ENCODE results near the gene OR8K5. TPM values are rescaled to one million over a fixed set of nuclear protein-coding genes. Genes with fewer than 3 reads are reported as not detected.

Gene OR8K5
- total and polyA plus RNA-seq, 9 donors: not detected

- no peaks in the 10 kb centered on the region for H3K36me3 ChIP-seq
- 64 to 75% (median 69%) methylated on average over 6 of the region's 6 CpGs for WGBS, 3 donors
- TF ChIP-seq, protein P1, sequence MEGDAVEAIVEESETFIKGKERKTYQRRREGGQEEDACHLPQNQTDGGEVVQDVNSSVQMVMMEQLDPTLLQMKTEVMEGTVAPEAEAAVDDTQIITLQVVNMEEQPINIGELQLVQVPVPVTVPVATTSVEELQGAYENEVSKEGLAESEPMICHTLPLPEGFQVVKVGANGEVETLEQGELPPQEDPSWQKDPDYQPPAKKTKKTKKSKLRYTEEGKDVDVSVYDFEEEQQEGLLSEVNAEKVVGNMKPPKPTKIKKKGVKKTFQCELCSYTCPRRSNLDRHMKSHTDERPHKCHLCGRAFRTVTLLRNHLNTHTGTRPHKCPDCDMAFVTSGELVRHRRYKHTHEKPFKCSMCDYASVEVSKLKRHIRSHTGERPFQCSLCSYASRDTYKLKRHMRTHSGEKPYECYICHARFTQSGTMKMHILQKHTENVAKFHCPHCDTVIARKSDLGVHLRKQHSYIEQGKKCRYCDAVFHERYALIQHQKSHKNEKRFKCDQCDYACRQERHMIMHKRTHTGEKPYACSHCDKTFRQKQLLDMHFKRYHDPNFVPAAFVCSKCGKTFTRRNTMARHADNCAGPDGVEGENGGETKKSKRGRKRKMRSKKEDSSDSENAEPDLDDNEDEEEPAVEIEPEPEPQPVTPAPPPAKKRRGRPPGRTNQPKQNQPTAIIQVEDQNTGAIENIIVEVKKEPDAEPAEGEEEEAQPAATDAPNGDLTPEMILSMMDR (IDR thresholded peaks at IDR 0.05): no peak
- TF ChIP-seq POLR2A (IDR thresholded peaks at IDR 0.05) (no peak), EP300 (IDR thresholded peaks at IDR 0.05) (no peak)
- H3K4me1 ChIP-seq (ENCODE audit: insufficient read depth): no peaks in the 10 kb centered on the region
- intact Hi-C loops (cut with DNase I): no loop called here
- H3K27me3 ChIP-seq: no peaks in the 10 kb centered on the region
- DNase-seq: no peak
- H3K9me3 ChIP-seq: no peaks in the 10 kb centered on the region
- no peak within 1 kb of the TSS for H3K4me3 ChIP-seq
- H3K27ac ChIP-seq: no peak within 1 kb of the TSS
Observed at GRCh38 chr11:56122073-56122472, 38.0 kb downstream of the OR8K5 start, which contains the start of gene OR8H3. TSS of gene OR8H3 (plus strand) at chr11:56122373. CDS start at chr11:56122373, 0 bp downstream.

Other genes with a start within 250 kb of the OR8K5 start
- not detected for gene OR5W2, start 245.7 kb downstream of the OR8K5 start, total RNA-seq
- not detected for gene OR5W2, start 245.7 kb downstream of the OR8K5 start, polyA plus RNA-seq
- not detected for gene OR5I1, start 223.9 kb downstream of the OR8K5 start, total RNA-seq
- gene OR5I1, start 223.9 kb downstream of the OR8K5 start, polyA plus RNA-seq: not detected
- not detected for gene OR10AG1, start 190.4 kb downstream of the OR8K5 start, total RNA-seq
- gene OR10AG1, start 190.4 kb downstream of the OR8K5 start, polyA plus RNA-seq: not detected
- not detected for gene OR5F1, start 165.7 kb downstream of the OR8K5 start, total RNA-seq
- gene OR5F1, start 165.7 kb downstream of the OR8K5 start, polyA plus RNA-seq: not detected
- gene OR5AS1, start 132.7 kb downstream of the OR8K5 start, total RNA-seq: not detected
- not detected for gene OR5AS1, start 132.7 kb downstream of the OR8K5 start, polyA plus RNA-seq
- gene OR8I2, start 67.0 kb downstream of the OR8K5 start, total RNA-seq: not detected
- not detected for gene OR8I2, start 67.0 kb downstream of the OR8K5 start, polyA plus RNA-seq
- gene OR8H2, start 56.6 kb downstream of the OR8K5 start, total RNA-seq: not detected
- gene OR8H2, start 56.6 kb downstream of the OR8K5 start, polyA plus RNA-seq: not detected
- not detected for gene OR8H3, start 37.9 kb downstream of the OR8K5 start, total RNA-seq
- not detected for gene OR8H3, start 37.9 kb downstream of the OR8K5 start, polyA plus RNA-seq
- not detected for gene OR8J3, start 20.1 kb downstream of the OR8K5 start, total RNA-seq
- not detected for gene OR8J3, start 20.1 kb downstream of the OR8K5 start, polyA plus RNA-seq
- not detected for gene OR5J2, start 16.3 kb upstream of the OR8K5 start, total RNA-seq
- not detected for gene OR5J2, start 16.3 kb upstream of the OR8K5 start, polyA plus RNA-seq
- not detected for gene OR5T2, start 73.9 kb upstream of the OR8K5 start, total RNA-seq
- gene OR5T2, start 73.9 kb upstream of the OR8K5 start, polyA plus RNA-seq: not detected
- gene OR5T3, start 91.9 kb upstream of the OR8K5 start, total RNA-seq: not detected
- gene OR5T3, start 91.9 kb upstream of the OR8K5 start, polyA plus RNA-seq: not detected
- not detected for gene OR5T1, start 113.8 kb upstream of the OR8K5 start, total RNA-seq
- gene OR5T1, start 113.8 kb upstream of the OR8K5 start, polyA plus RNA-seq: not detected
- not detected for gene OR8H1, start 131.9 kb upstream of the OR8K5 start, total RNA-seq
- not detected for gene OR8H1, start 131.9 kb upstream of the OR8K5 start, polyA plus RNA-seq
- gene OR8K3, start 154.8 kb upstream of the OR8K5 start, total RNA-seq: not detected
- not detected for gene OR8K3, start 154.8 kb upstream of the OR8K5 start, polyA plus RNA-seq
- not detected for gene OR8K1, start 185.7 kb upstream of the OR8K5 start, total RNA-seq
- not detected for gene OR8K1, start 185.7 kb upstream of the OR8K5 start, polyA plus RNA-seq
- gene OR8J1, start 194.0 kb upstream of the OR8K5 start, total RNA-seq: not detected
- gene OR8J1, start 194.0 kb upstream of the OR8K5 start, polyA plus RNA-seq: not detected
- not detected for gene OR8U1, start 215.3 kb upstream of the OR8K5 start, total RNA-seq
- gene OR8U1, start 215.3 kb upstream of the OR8K5 start, polyA plus RNA-seq: not detected